Esophagus squamous epithelium (tissue), 5 donors: ENCODE data around the gene ZBTB8OS. TPM values are rescaled to one million over a fixed set of nuclear protein-coding genes. Genes with fewer than 3 reads are reported as not detected.

Experiments
- DNase-seq: peaks from one replicate; lab custom pipeline; 2025; lab: John Stamatoyannopoulos, UW
- H3K27ac ChIP-seq, 4 donors: fragments of 200-600 bp; sonication (generic); one replicate each; pipeline ENCODE4 v1.5.1; 2016 to 2019; ENCODE audit warnings: mild to moderate bottlenecking in 1 of 4
- H3K27me3 ChIP-seq, 4 donors: fragments of 200-600 bp; sonication (generic); 1 replicate in 3 of 4; 2 replicates in 1 of 4; pipeline versions ENCODE4 v1.5.1 to v1.6.0; 2017 to 2021; ENCODE audit warnings: antibody characterized with exemption in 1 of 4
- H3K36me3 ChIP-seq, 3 donors: fragments of 200-600 bp; sonication (generic); one replicate each; pipeline ENCODE4 v1.5.1; 2016 to 2019
- H3K4me1 ChIP-seq, 3 donors: fragments of 200-600 bp; sonication (generic); one replicate each; pipeline ENCODE4 v1.5.1; 2017 to 2019
- H3K4me3 ChIP-seq, 4 donors: fragments of 200-600 bp; sonication (generic); 1 replicate in 3 of 4; 2 replicates in 1 of 4; pipeline ENCODE4 v1.5.1; 2016 to 2019; ENCODE audit warnings: mild to moderate bottlenecking in 2 of 4, moderate library complexity in 1 of 4
- H3K9me3 ChIP-seq, 3 donors: fragments of 200-600 bp; sonication (generic); one replicate each; pipeline ENCODE4 v1.5.1; 2016 to 2019
- CTCF ChIP-seq, 6 experiments: fragments of 450-650 bp in 4 of 6; fragments of 200-600 bp in 2 of 6; sonication (generic) in 2 of 6; IDR thresholded peaks; one replicate each; pipeline ENCODE4 v1.5.1; 2016 to 2019; ENCODE audit warnings: antibody characterized with exemption in 6 of 6, mild to moderate bottlenecking in 4 of 6, moderate library complexity in 4 of 6
- POLR2A ChIP-seq, 4 donors: fragments of 450-650 bp; IDR thresholded peaks; one replicate each; pipeline ENCODE4 v1.6.1; 2017; ENCODE audit warnings: antibody characterized with exemption in 4 of 4, mild to moderate bottlenecking in 4 of 4, moderate library complexity in 3 of 4
- WGBS, 2 donors: methylation state at CpG; one replicate each; pipeline ENCODE4 v1.1.5; 2018; 5-methylcytosine and 5-hydroxymethylcytosine counted together
- intact Hi-C: fragments of 100-400 bp; cut with DNase I; formaldehyde crosslinking; loops from one replicate; pipeline ENCODE4 v1.15.0; 2022
- total RNA-seq, 4 donors: library from RNA; depleted of rRNA; stranded (reverse); fragments of >200 nt; gene quantifications; one replicate each; pipeline ENCODE4 v1.1.0, GENCODE V29; 2016
- donor health status: DM: yes; HTN: yes; CAD: no.

The ZBTB8OS gene
- total RNA-seq, 4 donors from 2014 or later = 12.3 to 26.9 (median 21.1) TPM

- TF ChIP-seq POLR2A (IDR thresholded peaks at IDR 0.05) (no peak), CTCF (IDR thresholded peaks at IDR 0.05) (no peak)
- whole genome bisulfite sequencing, 2 donors = 100% methylated on average over 1 of the region's 1 CpG
- H3K36me3 ChIP-seq = peaks cover 4 to 83% (median 6%) of the 10 kb centered on the region in 3 donors
- H3K27ac ChIP-seq = no peak overlapping the region
- H3K4me1 ChIP-seq = no peaks in the 10 kb centered on the region
- H3K9me3 ChIP-seq = no peaks in the 10 kb centered on the region
- intact Hi-C loops = no loop called here
- H3K4me3 ChIP-seq = no peak overlapping the region
- no peak for DNase-seq
- no peaks in the 10 kb centered on the region for H3K27me3 ChIP-seq
Measured at GRCh38 chr1:32626176-32626575, 24.2 kb downstream of the ZBTB8OS start.

GRCh38 chr1:32623775-32624174 is 26.6 kb downstream of the ZBTB8OS start:
- WGBS, 2 donors = 71% methylated on average over 5 of the region's 5 CpGs
- H3K36me3 ChIP-seq = peaks cover 0 to 71% (median 6%) of the 10 kb centered on the region in 3 donors
- no peaks in the 10 kb centered on the region for H3K9me3 ChIP-seq
- no peak for TF ChIP-seq CTCF (IDR thresholded peaks at IDR 0.05)
- TF ChIP-seq POLR2A (IDR thresholded peaks at IDR 0.05) = no peak
- no peaks in the 10 kb centered on the region for H3K4me1 ChIP-seq
- no peak overlapping the region for H3K27ac ChIP-seq
- intact Hi-C loops = no loop called here
- no peak for DNase-seq
- H3K27me3 ChIP-seq = no peaks in the 10 kb centered on the region
- H3K4me3 ChIP-seq = no peak overlapping the region

GRCh38 chr1:32622806-32623681 is 27.3 kb downstream of the ZBTB8OS start:
- 63 to 69% methylated on average over 3 of the region's 3 CpGs for WGBS, 2 donors
- no peak for DNase-seq
- TF ChIP-seq POLR2A (IDR thresholded peaks at IDR 0.05) (no peak), CTCF (IDR thresholded peaks at IDR 0.05) (no peak)
- Histone ChIP-seq H3K27me3 (no peaks in the 10 kb centered on the region), H3K27ac (no peak overlapping the region), H3K36me3 (peaks cover 0 to 66% (median 0%) of the 10 kb centered on the region in 3 donors), H3K9me3 (no peaks in the 10 kb centered on the region), H3K4me3 (no peak overlapping the region), H3K4me1 (no peaks in the 10 kb centered on the region)
- intact Hi-C loops = no loop called here

- H3K9me3 ChIP-seq = no peaks in the 10 kb centered on the region
- H3K4me3 ChIP-seq = no peak overlapping the region
- H3K36me3 ChIP-seq = peaks cover 0 to 57% (median 0%) of the 10 kb centered on the region in 3 donors
- no peak overlapping the region for H3K27ac ChIP-seq
- intact Hi-C loops = no loop called here
- no peak for DNase-seq
- WGBS, 2 donors = 90% methylated on average over 2 of the region's 2 CpGs
- no peaks in the 10 kb centered on the region for H3K4me1 ChIP-seq
- TF ChIP-seq POLR2A (IDR thresholded peaks at IDR 0.05) = no peak
- no peak for TF ChIP-seq CTCF (IDR thresholded peaks at IDR 0.05)
- no peaks in the 10 kb centered on the region for H3K27me3 ChIP-seq
Measured at GRCh38 chr1:32622205-32622604, 28.1 kb downstream of the ZBTB8OS start.

GRCh38 chr1:32619701-32620485 is 30.5 kb downstream of the ZBTB8OS start:
- Histone ChIP-seq H3K36me3 (peaks cover 0 to 36% (median 0%) of the 10 kb centered on the region in 3 donors), H3K4me1 (no peaks in the 10 kb centered on the region), H3K27me3 (no peaks in the 10 kb centered on the region), H3K9me3 (no peaks in the 10 kb centered on the region), H3K27ac (no peak overlapping the region), H3K4me3 (no peak overlapping the region)
- no peak for DNase-seq
- 55 to 59% methylated on average over 5 of the region's 5 CpGs for WGBS, 2 donors
- intact Hi-C loops = no loop called here
- TF ChIP-seq CTCF (IDR thresholded peaks at IDR 0.05) = peak in 1 of 6 experiments; percentile 2
- no peak for TF ChIP-seq POLR2A (IDR thresholded peaks at IDR 0.05)
